Mesendoderm (in vitro differentiated cells): Measurements from ENCODE around the gene GNAQ.

Experiments
- DNase-seq: peaks from one replicate; pipeline ENCODE4 v3.0.0; 2013
- H2AK5ac ChIP-seq: 2 replicates; pipeline ENCODE4 v1.6.1; 2013; ENCODE audit warnings: low read length, inconsistent platforms
- H2BK120ac ChIP-seq: 2 replicates; pipeline ENCODE4 v1.6.1; 2013; ENCODE audit warnings: low read depth, mild to moderate bottlenecking, low read length, moderate library complexity, mixed read lengths
- H2BK15ac ChIP-seq: replicated peaks from 2 replicates; pipeline ENCODE4 v1.6.1; 2013; ENCODE audit warnings: low read depth, mild to moderate bottlenecking, moderate library complexity
- H2BK5ac ChIP-seq: 2 replicates; pipeline ENCODE4 v1.6.1; 2013; ENCODE audit warnings: low read length, inconsistent platforms
- H3K18ac ChIP-seq: 2 replicates; pipeline ENCODE4 v1.6.1; 2013; ENCODE audit warnings: mild to moderate bottlenecking, low read length, mixed read lengths
- H3K23ac ChIP-seq: one replicate; pipeline ENCODE4 v1.6.1; 2013; ENCODE audit warnings: low read length
- H3K27ac ChIP-seq: 2 replicates; pipeline ENCODE4 v1.5.1; 2013; ENCODE audit warnings: low read depth, mild to moderate bottlenecking, inconsistent platforms, low read length, moderate library complexity
- H3K27me3 ChIP-seq: 2 replicates; pipeline ENCODE4 v1.6.1; 2013; ENCODE audit warnings: low read length, control low read depth, mild to moderate bottlenecking, inconsistent platforms; ENCODE audit not compliant: insufficient read depth, poor library complexity
- H3K36me3 ChIP-seq: 2 replicates; pipeline ENCODE4 v1.6.1; 2013; ENCODE audit warnings: low read length, inconsistent platforms; ENCODE audit not compliant: control insufficient read depth, insufficient read depth
- H3K4ac ChIP-seq: one replicate; pipeline ENCODE4 v1.6.1; 2013; ENCODE audit warnings: low read depth, mild to moderate bottlenecking, low read length, moderate library complexity
- H3K4me1 ChIP-seq: 2 replicates; pipeline ENCODE4 v1.6.1; 2013; ENCODE audit warnings: low read depth, low read length, inconsistent platforms; ENCODE audit not compliant: control insufficient read depth
- H3K4me2 ChIP-seq: 2 replicates; pipeline ENCODE4 v1.6.1; 2013; ENCODE audit warnings: low read length
- H3K4me3 ChIP-seq: 2 replicates; pipeline ENCODE4 v1.5.1; 2013; ENCODE audit warnings: mild to moderate bottlenecking, low read length
- H3K56ac ChIP-seq: one replicate; pipeline ENCODE4 v1.6.1; 2013; ENCODE audit warnings: low read length
- H3K79me1 ChIP-seq: 2 replicates; pipeline ENCODE4 v1.6.1; 2013; ENCODE audit warnings: low read length, inconsistent platforms
- H3K79me2 ChIP-seq: 2 replicates; pipeline ENCODE4 v1.6.1; 2013; ENCODE audit warnings: mild to moderate bottlenecking, low read length; ENCODE audit not compliant: control insufficient read depth, insufficient read depth
- H3K9ac ChIP-seq: 2 replicates; pipeline ENCODE4 v1.6.1; 2013; ENCODE audit warnings: low read length, inconsistent platforms
- H4K5ac ChIP-seq: one replicate; pipeline ENCODE4 v1.6.1; 2013; ENCODE audit warnings: low read length
- H4K8ac ChIP-seq: one replicate; pipeline ENCODE4 v1.6.1; 2013; ENCODE audit warnings: low read depth, mild to moderate bottlenecking, control low read depth, low read length, moderate library complexity
- WGBS: extraction: QIAGEN DNeasy Blood & Tissue Kit; methylation state at CpG from one replicate; pipeline ENCODE4 v1.1.7; 2013; ENCODE audit warnings: low lambda C conversion rate, missing lambda C conversion rate; ENCODE audit not compliant: insufficient coverage; ENCODE audit errors: extremely low coverage; 5-methylcytosine and 5-hydroxymethylcytosine counted together

Gene GNAQ

GRCh38 chr9:77999231-77999631, 32.4 kb downstream of the GNAQ start:
- Histone ChIP-seq H3K4me2 (no peak overlapping the region), H3K4ac (no peak overlapping the region), H2BK5ac (no peak overlapping the region), H3K23ac (no peak overlapping the region), H3K56ac (no peak overlapping the region), H3K27me3 (no peaks in the 10 kb centered on the region), H3K79me1 (peaks cover 7% of the 10 kb centered on the region), H4K8ac (no peak overlapping the region), H2AK5ac (no peak overlapping the region), H4K5ac (no peak overlapping the region), H3K18ac (no peak overlapping the region), H2BK15ac (no peak overlapping the region), H3K9ac (no peak overlapping the region), H3K4me3 (no peak overlapping the region), H3K36me3 (no peaks in the 10 kb centered on the region), H3K4me1 (no peaks in the 10 kb centered on the region), H3K79me2 (peaks cover 17% of the 10 kb centered on the region), H2BK120ac (no peak overlapping the region), H3K27ac (no peak overlapping the region)
- WGBS: no CpG with 5 or more reads among the region's 2 CpGs
- DNase-seq: no peak

GRCh38 chr9:77997611-77998284, 33.9 kb downstream of the GNAQ start:
- Histone ChIP-seq H2AK5ac (no peak overlapping the region), H2BK120ac (no peak overlapping the region), H2BK5ac (no peak overlapping the region), H4K8ac (no peak overlapping the region), H3K36me3 (no peaks in the 10 kb centered on the region), H3K9ac (no peak overlapping the region), H3K79me1 (peaks cover 6% of the 10 kb centered on the region), H3K4me3 (no peak overlapping the region), H3K27me3 (no peaks in the 10 kb centered on the region), H3K18ac (no peak overlapping the region), H3K4me2 (no peak overlapping the region), H3K56ac (no peak overlapping the region), H3K4me1 (no peaks in the 10 kb centered on the region), H3K23ac (no peak overlapping the region), H3K79me2 (peaks cover 14% of the 10 kb centered on the region), H4K5ac (no peak overlapping the region), H3K27ac (no peak overlapping the region), H2BK15ac (no peak overlapping the region), H3K4ac (no peak overlapping the region)
- WGBS: no CpG with 5 or more reads among the region's 16 CpGs
- no peak for DNase-seq

- Histone ChIP-seq H3K23ac (no peak overlapping the region), H2BK120ac (no peak overlapping the region), H4K5ac (no peak overlapping the region), H3K79me1 (peaks cover 6% of the 10 kb centered on the region), H3K27ac (no peak overlapping the region), H3K18ac (no peak overlapping the region), H3K4me2 (no peak overlapping the region), H3K36me3 (no peaks in the 10 kb centered on the region), H3K4ac (no peak overlapping the region), H3K79me2 (peaks cover 14% of the 10 kb centered on the region), H3K9ac (no peak overlapping the region), H3K27me3 (no peaks in the 10 kb centered on the region), H3K56ac (no peak overlapping the region), H2BK15ac (no peak overlapping the region), H3K4me1 (no peaks in the 10 kb centered on the region), H2AK5ac (no peak overlapping the region), H3K4me3 (no peak overlapping the region), H4K8ac (no peak overlapping the region), H2BK5ac (no peak overlapping the region)
- DNase-seq: no peak
- WGBS: no CpG with 5 or more reads among the region's 2 CpGs
These were observed 34.9 kb downstream of the GNAQ start for GRCh38 chr9:77996696-77997095.

- Histone ChIP-seq H3K4me2 (no peak overlapping the region), H3K18ac (no peak overlapping the region), H2AK5ac (no peak overlapping the region), H3K27ac (no peak overlapping the region), H3K56ac (no peak overlapping the region), H3K27me3 (no peaks in the 10 kb centered on the region), H3K4ac (no peak overlapping the region), H3K79me1 (peaks cover 17% of the 10 kb centered on the region), H2BK5ac (no peak overlapping the region), H4K5ac (no peak overlapping the region), H3K79me2 (peaks cover 12% of the 10 kb centered on the region), H3K4me1 (no peaks in the 10 kb centered on the region), H3K4me3 (no peak overlapping the region), H4K8ac (no peak overlapping the region), H3K23ac (no peak overlapping the region), H2BK15ac (no peak overlapping the region), H3K36me3 (no peaks in the 10 kb centered on the region), H3K9ac (no peak overlapping the region), H2BK120ac (no peak overlapping the region)
- no CpG with 5 or more reads among the region's 5 CpGs for WGBS
- DNase-seq: no peak
These were observed 40.4 kb downstream of the GNAQ start for GRCh38 chr9:77991191-77991590.

- no peak overlapping the region for H3K4me3 ChIP-seq
- no peak overlapping the region for H2BK15ac ChIP-seq
- no peak for DNase-seq
- no peak overlapping the region for H2AK5ac ChIP-seq
- H3K27ac ChIP-seq: no peak overlapping the region
- no peak overlapping the region for H3K23ac ChIP-seq
- no peak overlapping the region for H3K56ac ChIP-seq
- no peak overlapping the region for H3K9ac ChIP-seq
- H3K27me3 ChIP-seq: no peaks in the 10 kb centered on the region
- peaks cover 13% of the 10 kb centered on the region for H3K79me2 ChIP-seq
- H4K8ac ChIP-seq: no peak overlapping the region
- H3K4ac ChIP-seq: no peak overlapping the region
- no peak overlapping the region for H2BK5ac ChIP-seq
- no peak overlapping the region for H2BK120ac ChIP-seq
- no peak overlapping the region for H4K5ac ChIP-seq
- no peaks in the 10 kb centered on the region for H3K36me3 ChIP-seq
- no peaks in the 10 kb centered on the region for H3K4me1 ChIP-seq
- H3K4me2 ChIP-seq: no peak overlapping the region
- H3K18ac ChIP-seq: no peak overlapping the region
- H3K79me1 ChIP-seq: peaks cover 17% of the 10 kb centered on the region
These were observed 41.7 kb downstream of the GNAQ start for GRCh38 chr9:77989909-77990308.

- Histone ChIP-seq H3K36me3 (no peaks in the 10 kb centered on the region), H4K8ac (no peak overlapping the region), H3K23ac (no peak overlapping the region), H3K79me1 (peaks cover 19% of the 10 kb centered on the region), H2AK5ac (no peak overlapping the region), H3K4me2 (no peak overlapping the region), H4K5ac (no peak overlapping the region), H3K4me1 (no peaks in the 10 kb centered on the region), H2BK5ac (no peak overlapping the region), H3K27ac (no peak overlapping the region), H3K79me2 (peaks cover 13% of the 10 kb centered on the region), H3K27me3 (no peaks in the 10 kb centered on the region), H2BK120ac (no peak overlapping the region), H3K4me3 (no peak overlapping the region), H3K56ac (no peak overlapping the region), H3K18ac (no peak overlapping the region), H2BK15ac (no peak overlapping the region), H3K9ac (no peak overlapping the region), H3K4ac (no peak overlapping the region)
- no peak for DNase-seq
- WGBS: no CpG with 5 or more reads among the region's 2 CpGs
These were observed 42.2 kb downstream of the GNAQ start for GRCh38 chr9:77989458-77989857.
